Gastrocnemius medialis (tissue), 4 donors: ENCODE data around the gene PDE4D. TPM values are rescaled to one million over a fixed set of nuclear protein-coding genes. Genes with fewer than 3 reads are reported as not detected.

ENCODE experiments used
- ATAC-seq, 2 donors: fragments of 150-250 bp; one replicate each; pipeline ENCODE4 v1.9.1; 2016
- DNase-seq, 2 donors: peaks; one replicate each; pipeline ENCODE4 v3.0.0-alpha.2; 2019
- H3K27ac ChIP-seq, 4 donors: fragments of 200-600 bp; sonication (generic); 1 replicate in 1 of 4; 2 replicates in 3 of 4; pipeline ENCODE4 v1.5.1; 2016 to 2018; ENCODE audit warnings: mild to moderate bottlenecking in 2 of 4, moderate library complexity in 1 of 4
- H3K27me3 ChIP-seq, 3 donors: fragments of 200-600 bp; sonication (generic) in 2 of 3; 1 replicate in 1 of 3; 2 replicates in 2 of 3; pipeline versions ENCODE4 v1.5.1 to v1.6.0; 2016 to 2019; ENCODE audit warnings: mild to moderate bottlenecking in 1 of 3, moderate library complexity in 1 of 3
- H3K36me3 ChIP-seq, 2 donors: fragments of 200-600 bp; sonication (generic) in 1 of 2; one replicate each; pipeline ENCODE4 v1.5.1; 2017 to 2018
- H3K4me1 ChIP-seq, 2 donors: fragments of 200-600 bp; sonication (generic) in 1 of 2; one replicate each; pipeline ENCODE4 v1.5.1; 2016 to 2017; ENCODE audit warnings: mild to moderate bottlenecking in 2 of 2
- H3K4me3 ChIP-seq, 4 donors: fragments of 200-600 bp; sonication (generic) in 3 of 4; 1 replicate in 1 of 4; 2 replicates in 3 of 4; pipeline ENCODE4 v1.5.1; 2016 to 2019; ENCODE audit warnings: mild to moderate bottlenecking in 2 of 4
- H3K9me3 ChIP-seq, 3 donors: fragments of 200-600 bp; sonication (generic) in 2 of 3; 1 replicate in 1 of 3; 2 replicates in 2 of 3; pipeline ENCODE4 v1.5.1; 2016 to 2019
- CTCF ChIP-seq, 5 experiments: fragments of 450-650 bp in 3 of 5; fragments of 200-600 bp in 2 of 5; sonication (generic) in 2 of 5; IDR thresholded peaks in 4 of 5; conservative IDR thresholded peaks in 1 of 5; 1 replicate in 4 of 5; 2 replicates in 1 of 5; pipeline ENCODE4 v1.5.1; 2016 to 2019; ENCODE audit warnings: antibody characterized with exemption in 5 of 5, mild to moderate bottlenecking in 3 of 5, moderate library complexity in 3 of 5
- POLR2A ChIP-seq, 2 donors: fragments of 450-650 bp; IDR thresholded peaks; one replicate each; pipeline ENCODE4 v1.6.1; 2017; ENCODE audit warnings: antibody characterized with exemption in 2 of 2, mild to moderate bottlenecking in 2 of 2, moderate library complexity in 2 of 2
- in situ Hi-C, 4 donors: fragments of 200-750 bp; cut with MboI; loops; one replicate each; pipeline versions ENCODE4 v1.15.0 to v1.8.0; 2017; ENCODE audit warnings: low sequenced_read_pairs in 4 of 4
- intact Hi-C: fragments of 100-400 bp; cut with DNase I; formaldehyde crosslinking; loops from one replicate; pipeline ENCODE4 v1.15.1; 2023; ENCODE audit warnings: low total_unique reads
- total RNA-seq, 4 donors: library from RNA; depleted of rRNA; stranded (reverse); fragments of >200 nt; gene quantifications; one replicate each; pipeline versions ENCODE4 v1.1.0 to v1.2.3, GENCODE V29; 2016

Gene PDE4D
- total RNA-seq, 4 donors from 2014 or later = 133 to 223 (median 185) TPM

GRCh38 chr5:59354811-59355210, 538.7 kb downstream of the PDE4D start:
- in situ Hi-C loops (loop anchor here (25.0 kb wide), 3 partner anchors 318 to 468 kb away; no protein-coding TSS in a partner anchor), intact Hi-C loops (loop anchor here (5.0 kb wide), 3 partner anchors 78 to 318 kb away; no protein-coding TSS in a partner anchor)
- TF ChIP-seq POLR2A (IDR thresholded peaks at IDR 0.05) (no peak), CTCF (IDR thresholded peaks at IDR 0.05 in 4 of 5, conservative IDR thresholded peaks at IDR 0.05 in 1 of 5) (no peak)
- Histone ChIP-seq H3K27me3 (no peaks in the 10 kb centered on the region), H3K9me3 (no peaks in the 10 kb centered on the region), H3K4me1 (peaks cover 50 to 88% of the 10 kb centered on the region in 2 donors), H3K36me3 (no peaks in the 10 kb centered on the region), H3K4me3 (peak overlapping the region; percentile 25 to 57 (median 53)), H3K27ac (peak overlapping the region; percentile 81 to 86 (median 83))
- ATAC-seq = no peak
- DNase-seq = no peak

GRCh38 chr5:59354274-59354673, 539.3 kb downstream of the PDE4D start:
- Histone ChIP-seq H3K27me3 (no peaks in the 10 kb centered on the region), H3K27ac (peak overlapping the region; percentile 81 to 86 (median 83)), H3K4me1 (peaks cover 49 to 86% of the 10 kb centered on the region in 2 donors), H3K9me3 (no peaks in the 10 kb centered on the region), H3K36me3 (no peaks in the 10 kb centered on the region), H3K4me3 (peak overlapping the region; percentile 25 to 57 (median 53))
- TF ChIP-seq CTCF (IDR thresholded peaks at IDR 0.05 in 4 of 5, conservative IDR thresholded peaks at IDR 0.05 in 1 of 5) = no peak
- no peak for TF ChIP-seq POLR2A (IDR thresholded peaks at IDR 0.05)
- no peak for DNase-seq
- ATAC-seq = no peak
- intact Hi-C loops (loop anchor here (5.0 kb wide), 2 partner anchors 77 to 317 kb away; no protein-coding TSS in a partner anchor), in situ Hi-C loops (loop anchor here (25.0 kb wide), 3 partner anchors 317 to 467 kb away; no protein-coding TSS in a partner anchor)

- in situ Hi-C loops = loop anchor here (25.0 kb wide), 3 partner anchors 314 to 464 kb away; no protein-coding TSS in a partner anchor
Measured at GRCh38 chr5:59351076-59351794, 542.3 kb downstream of the PDE4D start.

GRCh38 chr5:59348189-59348588, 545.3 kb downstream of the PDE4D start:
- Histone ChIP-seq H3K36me3 (no peaks in the 10 kb centered on the region), H3K4me3 (no peak overlapping the region), H3K4me1 (peaks cover 81 to 90% of the 10 kb centered on the region in 2 donors), H3K9me3 (no peaks in the 10 kb centered on the region), H3K27me3 (no peaks in the 10 kb centered on the region), H3K27ac (peak overlapping the region in 1 of 4 donors; percentile 48)
- TF ChIP-seq CTCF (IDR thresholded peaks at IDR 0.05 in 4 of 5, conservative IDR thresholded peaks at IDR 0.05 in 1 of 5) = no peak
- TF ChIP-seq POLR2A (IDR thresholded peaks at IDR 0.05) = no peak
- in situ Hi-C loops (no loop called here), intact Hi-C loops (no loop called here)
- ATAC-seq (no peak), DNase-seq (no peak)

More at GRCh38 chr5:59351076-59351794, 542.3 kb downstream of the PDE4D start:
- intact Hi-C loops = loop anchor here (5.0 kb wide), 2 partner anchors 74 to 314 kb away; no protein-coding TSS in a partner anchor
- Histone ChIP-seq H3K27me3 (no peaks in the 10 kb centered on the region), H3K4me3 (peak overlapping the region in 1 of 4 donors; percentile 57), H3K27ac (peak overlapping the region; percentile 81 to 86 (median 83)), H3K4me1 (peaks cover 68 to 86% of the 10 kb centered on the region in 2 donors), H3K36me3 (no peaks in the 10 kb centered on the region), H3K9me3 (no peaks in the 10 kb centered on the region)
- DNase-seq = peak; percentile 49 to 61
- TF ChIP-seq CTCF (IDR thresholded peaks at IDR 0.05 in 4 of 5, conservative IDR thresholded peaks at IDR 0.05 in 1 of 5) = peak in 2 of 5 experiments; percentile 32 to 46
- TF ChIP-seq POLR2A (IDR thresholded peaks at IDR 0.05) = no peak
- peak; percentile 94 to 97 for ATAC-seq
